LNCaP clone FGC (cell line): ENCODE measurements around the gene GSTT2B.
A peak's percentile ranks its signal among the peaks of the same experiment; 100 is the strongest.
"Not testable (repeated sequence)": the region's sequence is repeated elsewhere in the genome, so short reads cannot be mapped to it uniquely, and the experiment has no call there.

Experiments used
- DNase-seq: peaks from one replicate; pipeline ENCODE4 v3.0.0-alpha.2; 2011; ENCODE audit warnings: low read depth
- H3K4me3 ChIP-seq: 2 replicates; pipeline ENCODE4 v1.5.1; 2011; ENCODE audit warnings: mild to moderate bottlenecking, low read depth, low read length, control low read depth
- TF ChIP-seq, protein P1 (sequence below): IDR thresholded peaks from 2 replicates; pipeline ENCODE4 v1.5.1; 2012; ENCODE audit warnings: mild to moderate bottlenecking; ENCODE audit not compliant: control insufficient read depth, insufficient read depth; ENCODE audit errors: extremely low read depth

GSTT2B gene

GRCh38 chr22:23940166-23940565, 20.8 kb downstream of the GSTT2B start:
- not testable (repeated sequence) for DNase-seq

DNA sequence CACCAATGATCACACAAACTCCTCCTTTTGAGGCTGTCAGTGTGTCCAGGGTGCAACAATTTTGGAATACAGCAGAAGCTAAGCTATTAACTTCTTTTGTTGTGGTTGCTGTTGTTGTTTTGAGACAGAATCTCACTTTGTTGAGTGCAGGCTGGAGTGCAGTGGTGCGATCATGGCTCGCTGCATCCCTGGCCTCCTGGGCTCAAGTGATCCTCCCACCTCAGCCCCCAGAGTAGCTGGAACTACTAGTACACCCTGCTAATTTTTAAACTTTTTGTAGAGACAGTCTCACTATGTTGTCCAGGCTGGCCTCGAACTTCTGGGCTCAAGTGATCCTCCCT, 22.0 kb downstream of the GSTT2B start:
- DNase-seq, result no peak
- H3K4me3 ChIP-seq, result no peak overlapping the region
- TF ChIP-seq, protein P1, sequence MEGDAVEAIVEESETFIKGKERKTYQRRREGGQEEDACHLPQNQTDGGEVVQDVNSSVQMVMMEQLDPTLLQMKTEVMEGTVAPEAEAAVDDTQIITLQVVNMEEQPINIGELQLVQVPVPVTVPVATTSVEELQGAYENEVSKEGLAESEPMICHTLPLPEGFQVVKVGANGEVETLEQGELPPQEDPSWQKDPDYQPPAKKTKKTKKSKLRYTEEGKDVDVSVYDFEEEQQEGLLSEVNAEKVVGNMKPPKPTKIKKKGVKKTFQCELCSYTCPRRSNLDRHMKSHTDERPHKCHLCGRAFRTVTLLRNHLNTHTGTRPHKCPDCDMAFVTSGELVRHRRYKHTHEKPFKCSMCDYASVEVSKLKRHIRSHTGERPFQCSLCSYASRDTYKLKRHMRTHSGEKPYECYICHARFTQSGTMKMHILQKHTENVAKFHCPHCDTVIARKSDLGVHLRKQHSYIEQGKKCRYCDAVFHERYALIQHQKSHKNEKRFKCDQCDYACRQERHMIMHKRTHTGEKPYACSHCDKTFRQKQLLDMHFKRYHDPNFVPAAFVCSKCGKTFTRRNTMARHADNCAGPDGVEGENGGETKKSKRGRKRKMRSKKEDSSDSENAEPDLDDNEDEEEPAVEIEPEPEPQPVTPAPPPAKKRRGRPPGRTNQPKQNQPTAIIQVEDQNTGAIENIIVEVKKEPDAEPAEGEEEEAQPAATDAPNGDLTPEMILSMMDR, result no peak

More at GRCh38 chr22:23940166-23940565, 20.8 kb downstream of the GSTT2B start:
- not testable (repeated sequence) for H3K4me3 ChIP-seq

GRCh38 chr22:23938328-23939016, 22.5 kb downstream of the GSTT2B start:
- no peak overlapping the region for H3K4me3 ChIP-seq
- TF ChIP-seq, protein P1, result no peak
- peak; percentile 93 for DNase-seq

GRCh38 chr22:23926561-23926960, 34.4 kb downstream of the GSTT2B start:
- no peak for DNase-seq
- no peak overlapping the region for H3K4me3 ChIP-seq
- TF ChIP-seq, protein P1, result no peak

- no peak overlapping the region for H3K4me3 ChIP-seq
- DNase-seq, result no peak
- TF ChIP-seq, protein P1, result no peak
Observed at GRCh38 chr22:23925020-23925606, 35.9 kb downstream of the GSTT2B start.

GRCh38 chr22:23922921-23923320, 38.1 kb downstream of the GSTT2B start:
- TF ChIP-seq, protein P1, result no peak
- DNase-seq, result no peak
- no peak overlapping the region for H3K4me3 ChIP-seq

GRCh38 chr22:23921586-23922201, 39.3 kb downstream of the GSTT2B start:
- not testable (repeated sequence) for DNase-seq, H3K4me3 ChIP-seq

GRCh38 chr22:23920267-23920611, 40.8 kb downstream of the GSTT2B start:
- H3K4me3 ChIP-seq, DNase-seq: not testable (repeated sequence)
